HCT116 (cell line): ENCODE data around the gene HOXB13. TPM values are rescaled to one million over a fixed set of nuclear protein-coding genes. Genes with fewer than 3 reads are reported as not detected.

Experiments
- ATAC-seq: fragments of 200-7000 bp; cut with Tn5 transposase; 2 replicates; pipeline ENCODE4 v1.9.1; 2020; ENCODE audit warnings: mild to moderate bottlenecking, moderate library complexity
- BruUV-seq: library from RNA; stranded (reverse); fragments of 400-500 nt; replicated peaks from 2 replicates; lab custom pipeline; 2021; lab: Mats Ljungman, UMichigan
- CTCF ChIA-PET: fragments of 300-600 bp; sonication (Branson Sonifier 250); formaldehyde crosslinking; loops from one replicate; lab custom pipeline; 2021; ENCODE audit warnings: antibody characterized with exemption; lab: Charles Lee
- POLR2A ChIA-PET: fragments of 300-600, 350-600 bp; sonication (Branson Sonifier 250); formaldehyde crosslinking; loops from one replicate; lab custom pipeline; 2021; ENCODE audit warnings: antibody characterized with exemption; lab: Charles Lee
- RAD21 ChIA-PET, 2 experiments: fragments of 300-600 bp; sonication (Branson Sonifier 250); formaldehyde crosslinking; loops; one replicate each; lab custom pipeline; 2023; ENCODE audit warnings: low total read pairs in 2 of 2; ENCODE audit not compliant: uncharacterized antibody in 2 of 2, unreplicated experiment in 2 of 2, low non-redundant PET in 1 of 2; lab: Charles Lee
- DNase-seq: peaks from one replicate; pipeline ENCODE4 v3.0.0-alpha.2; 2010; ENCODE audit warnings: low read depth, low spot score
- H2AFZ ChIP-seq: fragments of 200-600 bp; shearing (Covaris generic), sonication (generic); 2 replicates; pipeline ENCODE4 v1.6.1; 2017; ENCODE audit warnings: low read depth, mixed run types, mixed read lengths, antibody characterized with exemption, low read length; ENCODE audit not compliant: poor library complexity, severe bottlenecking
- H3K27ac ChIP-seq: 2 replicates; pipeline ENCODE4 v1.5.1; 2012; ENCODE audit warnings: low read depth, low read length
- H3K27me3 ChIP-seq: fragments of 200-600 bp; sonication (generic); 2 replicates; pipeline ENCODE4 v1.6.1; 2016; ENCODE audit warnings: mixed run types, low read length, mixed read lengths; ENCODE audit not compliant: insufficient read depth
- H3K36me3 ChIP-seq, 2 experiments: fragments of 200-500 bp in 1 of 2; fragments of 200-600 bp in 1 of 2; sonication (Bioruptor generic) in 1 of 2; sonication (generic) in 1 of 2; 2 replicates each; pipeline versions ENCODE4 v1.5.1 to v1.6.1; 2014 to 2016; ENCODE audit warnings: low read length in 2 of 2, inconsistent platforms in 1 of 2, mixed read lengths in 1 of 2, mixed run types in 1 of 2; ENCODE audit not compliant: insufficient read depth in 2 of 2, control insufficient read depth in 1 of 2
- H3K4me1 ChIP-seq, 2 experiments: fragments of 200-600 bp in 1 of 2; sonication (generic) in 1 of 2; 2 replicates each; pipeline versions ENCODE4 v1.5.1 to v1.6.1; 2012 to 2017; ENCODE audit warnings: low read length in 2 of 2, inconsistent platforms in 1 of 2, mild to moderate bottlenecking in 1 of 2, mixed read lengths in 1 of 2, mixed run types in 1 of 2, moderate library complexity in 1 of 2; ENCODE audit not compliant: insufficient read depth in 2 of 2, control insufficient read depth in 1 of 2
- H3K4me2 ChIP-seq: fragments of 200-600 bp; sonication (generic); 2 replicates; pipeline ENCODE4 v1.6.1; 2017; ENCODE audit warnings: mixed run types, low read length, mixed read lengths
- H3K4me3 ChIP-seq, 2 experiments: fragments of 200-600 bp in 1 of 2; sonication (generic) in 1 of 2; replicated peaks in 1 of 2; 2 replicates each; pipeline ENCODE4 v1.5.1; 2011 to 2016; ENCODE audit warnings: low read length in 2 of 2, control low read depth in 1 of 2, low read depth in 1 of 2, mild to moderate bottlenecking in 1 of 2, mixed read lengths in 1 of 2, mixed run types in 1 of 2
- H3K79me2 ChIP-seq: fragments of 200-600 bp; sonication (generic); 2 replicates; pipeline ENCODE4 v1.6.1; 2017; ENCODE audit warnings: mild to moderate bottlenecking, mixed run types, low read length, moderate library complexity, mixed read lengths; ENCODE audit not compliant: insufficient read depth
- H3K9ac ChIP-seq: fragments of 200-600 bp; sonication (generic); 2 replicates; pipeline ENCODE4 v1.6.1; 2016; ENCODE audit warnings: low read length, mixed read lengths
- H3K9me2 ChIP-seq: fragments of 200-600 bp; sonication (generic), shearing (Covaris generic); 2 replicates; pipeline ENCODE4 v1.6.1; 2017; ENCODE audit warnings: mixed run types, mild to moderate bottlenecking, moderate library complexity; ENCODE audit not compliant: insufficient read depth
- H3K9me3 ChIP-seq, 2 experiments: fragments of 200-500 bp in 1 of 2; fragments of 200-600 bp in 1 of 2; sonication (Bioruptor generic) in 1 of 2; sonication (generic) in 1 of 2; 2 replicates each; pipeline ENCODE4 v1.6.1; 2014 to 2017; ENCODE audit warnings: low read length in 2 of 2, mixed read lengths in 2 of 2, inconsistent platforms in 1 of 2, low read depth in 1 of 2, mild to moderate bottlenecking in 1 of 2, mixed run types in 1 of 2, moderate library complexity in 1 of 2; ENCODE audit not compliant: control insufficient read depth in 1 of 2, insufficient read depth in 1 of 2
- H4K20me1 ChIP-seq: fragments of 200-600 bp; sonication (generic), shearing (Covaris generic); 2 replicates; pipeline ENCODE4 v1.6.1; 2017; ENCODE audit warnings: mixed run types, mild to moderate bottlenecking, moderate library complexity; ENCODE audit not compliant: insufficient read depth
- ATF3 ChIP-seq: IDR thresholded peaks from 2 replicates; pipeline ENCODE4 v1.6.1; 2012
- CBX3 ChIP-seq: IDR thresholded peaks from 2 replicates; pipeline ENCODE4 v1.6.1; 2012; ENCODE audit warnings: low read depth
- CEBPB ChIP-seq: IDR thresholded peaks from 2 replicates; pipeline ENCODE4 v1.6.1; 2012; ENCODE audit warnings: low read depth
- CTCF ChIP-seq, 3 experiments: fragments of 200-600 bp in 1 of 3; sonication (generic) in 1 of 3; IDR thresholded peaks in 2 of 3; conservative IDR thresholded peaks in 1 of 3; 2 replicates each; pipeline ENCODE4 v1.5.1; 2012 to 2017; ENCODE audit warnings: low read depth in 2 of 3, low read length in 2 of 3, antibody characterized with exemption in 1 of 3, borderline replicate concordance in 1 of 3, control low read depth in 1 of 3, mild to moderate bottlenecking in 1 of 3, mixed read lengths in 1 of 3, mixed run types in 1 of 3, moderate library complexity in 1 of 3; ENCODE audit not compliant: insufficient read depth in 1 of 3
- EZH2phosphoT487 ChIP-seq: fragments of 200-600 bp; IDR thresholded peaks from 2 replicates; pipeline ENCODE4 v1.6.1; 2018; ENCODE audit warnings: antibody characterized with exemption, borderline replicate concordance
- FOSL1 ChIP-seq: IDR thresholded peaks from 2 replicates; pipeline ENCODE4 v1.6.1; 2012; ENCODE audit warnings: low read depth
- JUND ChIP-seq: IDR thresholded peaks from 2 replicates; pipeline ENCODE4 v1.6.1; 2012
- MAX ChIP-seq: IDR thresholded peaks from 2 replicates; pipeline ENCODE4 v1.6.1; 2012
- POLR2A ChIP-seq: IDR thresholded peaks from 2 replicates; pipeline ENCODE4 v1.7.0; 2011; ENCODE audit warnings: borderline replicate concordance; ENCODE audit not compliant: insufficient read depth, insufficient read length; ENCODE audit errors: extremely low read depth
- POLR2AphosphoS5 ChIP-seq: IDR thresholded peaks from 2 replicates; pipeline ENCODE4 v1.6.1; 2011; ENCODE audit warnings: mild to moderate bottlenecking, low read depth, low read length, moderate library complexity
- RAD21 ChIP-seq: IDR thresholded peaks from 2 replicates; pipeline ENCODE4 v1.6.1; 2012; ENCODE audit warnings: low read depth, mild to moderate bottlenecking
- REST ChIP-seq: IDR thresholded peaks from 2 replicates; pipeline ENCODE4 v1.6.1; 2012; ENCODE audit warnings: low read depth
- SIN3A ChIP-seq: IDR thresholded peaks from 2 replicates; pipeline ENCODE4 v1.6.1; 2012; ENCODE audit warnings: low read depth
- SRF ChIP-seq: IDR thresholded peaks from 2 replicates; pipeline ENCODE4 v1.6.1; 2012; ENCODE audit warnings: low read depth
- TCF7L2 ChIP-seq: IDR thresholded peaks from 2 replicates; pipeline ENCODE4 v1.7.0; 2011; ENCODE audit warnings: borderline replicate concordance, inconsistent platforms; ENCODE audit not compliant: insufficient read depth, insufficient read length; ENCODE audit errors: extremely low read depth
- YY1 ChIP-seq: IDR thresholded peaks from 2 replicates; pipeline ENCODE4 v1.6.1; 2011; ENCODE audit warnings: low read length, low read depth, moderate library complexity, mild to moderate bottlenecking; ENCODE audit not compliant: insufficient replicate concordance; ENCODE audit errors: extremely low read depth
- ZBTB33 ChIP-seq: IDR thresholded peaks from 2 replicates; pipeline ENCODE4 v1.6.1; 2011; ENCODE audit warnings: mild to moderate bottlenecking, low read length, moderate library complexity; ENCODE audit not compliant: insufficient replicate concordance; ENCODE audit errors: extremely low read depth
- ZFX ChIP-seq: fragments of 450-650 bp; IDR thresholded peaks from 2 replicates; pipeline ENCODE4 v1.6.1; 2017
- intact Hi-C: fragments of 100-400 bp; cut with micrococcal nuclease; formaldehyde crosslinking; loops from 2 replicates; pipeline ENCODE4 v1.10.0; 2022
- total RNA-seq: library from RNA; stranded (reverse); gene quantifications from one replicate; pipeline ENCODE4 v1.2.1, GENCODE V29; 2021; ENCODE audit not compliant: unreplicated experiment

The HOXB13 gene
- total RNA-seq, 1 experiment from 2014 or later: 7.8 TPM

DNA sequence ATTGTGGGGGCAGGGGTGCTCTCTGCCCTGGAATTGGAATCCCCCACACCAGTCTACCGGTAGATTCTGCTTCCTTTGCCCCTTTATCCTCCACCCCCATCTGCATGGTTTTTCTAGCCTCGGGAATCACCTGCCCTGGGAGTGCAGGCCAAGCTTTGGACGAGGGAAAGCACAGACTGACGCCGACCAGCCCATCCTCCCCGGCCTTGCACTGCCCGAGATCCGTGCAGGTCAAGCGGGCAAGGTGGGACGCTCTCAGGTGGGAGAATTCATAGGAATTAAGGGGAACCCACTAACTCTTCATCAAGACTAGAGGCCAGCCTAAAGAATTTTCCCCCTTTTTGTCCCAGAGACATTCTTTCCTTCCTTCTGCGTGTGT is 9.9 kb upstream of the HOXB13 start:
- H2AFZ ChIP-seq: no peak overlapping the region
- POLR2A ChIA-PET: no interaction called here
- intact Hi-C loops: no loop called here
- H3K79me2 ChIP-seq: no peaks in the 10 kb centered on the region
- no peak overlapping the region for H3K4me2 ChIP-seq
- H3K36me3 ChIP-seq: no peaks in the 10 kb centered on the region
- no peaks in the 10 kb centered on the region for H3K4me1 ChIP-seq
- H3K9ac ChIP-seq: no peak overlapping the region
- H3K27me3 ChIP-seq: peaks cover 52% of the 10 kb centered on the region; the same call in 1 of the 2 replicates
- CTCF ChIA-PET: interaction anchor here (1.6 to 1.8 kb wide), 2 partner anchors 53 to 141 kb away, joined by 4 to 6 read pairs; no protein-coding TSS in a partner anchor
- BruUV-seq: no TSS peak
- H3K27ac ChIP-seq: no peak overlapping the region
- RAD21 ChIA-PET: no interaction called here
- no peak for TF ChIP-seq CEBPB
- no peak for TF ChIP-seq REST
- no peak for TF ChIP-seq ATF3
- no peak for TF ChIP-seq TCF7L2
- no peak for TF ChIP-seq FOSL1
- TF ChIP-seq CTCF (IDR thresholded peaks at IDR 0.05 in 2 of 3, conservative IDR thresholded peaks at IDR 0.05 in 1 of 3; ENCODE audit: borderline replicate concordance in 1 of 3, insufficient read depth in 1 of 3, low read depth in 2 of 3, low read length in 2 of 3): no peak
- TF ChIP-seq EZH2phosphoT487: no peak
- TF ChIP-seq MAX: no peak
- no peak for TF ChIP-seq POLR2AphosphoS5
- no peak for TF ChIP-seq SRF
- no peak for TF ChIP-seq ZBTB33
- no peak for TF ChIP-seq JUND
- TF ChIP-seq POLR2A: no peak
- no peak for TF ChIP-seq RAD21
- TF ChIP-seq SIN3A: no peak
- TF ChIP-seq YY1: no peak
- no peak for TF ChIP-seq CBX3
- TF ChIP-seq ZFX: no peak
- no peak overlapping the region for H3K4me3 ChIP-seq
- DNase-seq (no peak), ATAC-seq (no peak)
- no peaks in the 10 kb centered on the region for H3K9me2 ChIP-seq
- H4K20me1 ChIP-seq: no peaks in the 10 kb centered on the region
- H3K9me3 ChIP-seq: no peaks in the 10 kb centered on the region
